Measurements from ENCODE around the gene CDH15.
"Not testable (repeated sequence)": the region's sequence is repeated elsewhere in the genome, so short reads cannot be mapped to it uniquely, and the experiment has no call there.

Gene CDH15

DNA sequence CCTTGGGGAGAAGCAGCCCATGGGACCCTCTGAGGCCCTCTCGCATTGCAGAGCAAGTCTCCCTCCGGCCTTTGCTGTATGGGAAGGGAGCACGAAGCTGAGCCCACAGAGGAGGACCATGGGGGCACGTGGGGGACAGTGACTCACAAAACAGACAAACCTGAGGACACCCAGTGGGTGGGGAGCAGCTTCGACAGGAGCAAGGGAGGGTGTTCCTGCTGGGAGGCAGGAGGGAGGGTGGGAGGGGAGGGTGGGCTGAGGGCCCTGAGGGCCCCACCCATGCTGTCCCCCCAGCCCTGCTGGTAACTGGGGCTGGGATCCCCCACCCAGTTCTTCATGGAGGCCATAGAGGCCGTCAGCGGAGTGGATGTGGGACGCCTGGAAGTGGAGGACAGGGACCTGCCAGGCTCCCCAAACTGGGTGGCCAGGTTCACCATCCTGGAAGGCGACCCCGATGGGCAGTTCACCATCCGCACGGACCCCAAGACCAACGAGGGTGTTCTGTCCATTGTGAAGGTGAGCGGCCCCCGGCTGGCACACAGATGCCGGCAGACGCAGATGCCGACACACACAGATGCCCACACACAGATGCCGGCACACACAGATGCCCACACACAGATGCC is 16.3 kb downstream of the CDH15 start:
- DNase-seq (ENCODE audit: low spot score), result no peak

DNA sequence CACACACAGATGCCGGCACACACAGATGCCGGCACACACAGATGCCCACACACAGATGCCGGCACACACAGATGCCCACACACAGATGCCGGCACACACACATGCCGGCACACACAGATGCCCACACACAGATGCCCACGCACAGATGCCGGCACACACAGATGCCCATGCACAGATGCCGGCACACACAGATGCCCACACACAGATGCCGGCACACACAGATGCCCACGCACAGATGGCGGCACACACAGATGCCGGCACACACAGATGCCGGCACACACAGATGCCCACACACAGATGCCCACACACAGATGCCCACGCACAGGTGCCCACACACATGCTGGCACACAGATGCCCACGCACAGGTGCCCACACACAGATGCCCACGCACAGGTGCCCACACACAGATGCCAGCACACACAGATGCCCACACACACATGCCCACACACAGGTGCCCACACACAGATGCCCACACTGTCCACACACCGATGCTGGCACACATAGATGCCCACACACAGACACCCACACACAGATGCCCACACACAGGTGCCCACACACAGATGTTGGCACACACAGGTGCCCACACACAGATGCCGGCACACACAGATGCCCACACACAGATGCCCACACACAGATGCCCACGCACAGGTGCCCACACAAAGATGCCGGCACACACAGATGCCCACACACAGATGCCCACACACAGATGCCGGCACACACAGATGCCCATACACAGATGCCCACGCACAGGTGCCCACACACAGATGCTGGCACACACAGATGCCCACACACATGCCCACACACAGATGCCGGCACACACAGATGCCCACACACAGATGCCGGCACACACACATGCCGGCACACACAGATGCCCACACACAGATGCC is 17.2 kb downstream of the CDH15 start:
- DNase-seq (ENCODE audit: low spot score), result not testable (repeated sequence)

DNA sequence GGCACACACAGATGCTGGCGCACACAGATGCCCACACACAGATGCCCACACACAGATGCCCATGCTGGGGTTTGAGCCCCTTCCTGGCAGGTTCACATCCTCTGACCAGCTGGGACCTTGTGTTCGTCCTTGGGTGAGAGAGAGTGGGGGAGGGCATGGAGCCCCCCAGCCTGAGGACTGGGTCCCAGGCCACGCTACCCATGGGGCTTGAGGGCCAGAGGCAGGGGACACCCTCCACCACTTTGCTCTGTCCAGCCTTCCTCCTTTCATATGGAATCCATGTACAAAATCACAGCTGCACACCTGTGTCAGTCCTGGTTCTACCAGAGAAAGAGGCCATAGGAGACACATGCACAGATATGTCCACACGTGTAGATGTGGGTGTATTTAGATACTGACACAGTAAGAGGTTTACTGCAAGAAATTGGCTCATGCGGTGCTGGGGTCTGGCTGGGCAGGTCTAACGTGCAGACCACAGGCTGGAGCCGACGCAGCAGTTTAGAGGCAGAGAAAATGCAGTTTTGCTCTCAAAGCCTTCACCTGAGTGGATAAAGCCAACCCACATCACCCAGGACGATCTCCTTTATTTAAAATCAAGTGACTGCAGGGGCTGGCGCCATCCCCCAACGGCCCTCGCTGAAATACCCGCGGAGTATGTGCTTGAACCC is 17.9 kb downstream of the CDH15 start:
- DNase-seq (ENCODE audit: low spot score), result no peak

DNA sequence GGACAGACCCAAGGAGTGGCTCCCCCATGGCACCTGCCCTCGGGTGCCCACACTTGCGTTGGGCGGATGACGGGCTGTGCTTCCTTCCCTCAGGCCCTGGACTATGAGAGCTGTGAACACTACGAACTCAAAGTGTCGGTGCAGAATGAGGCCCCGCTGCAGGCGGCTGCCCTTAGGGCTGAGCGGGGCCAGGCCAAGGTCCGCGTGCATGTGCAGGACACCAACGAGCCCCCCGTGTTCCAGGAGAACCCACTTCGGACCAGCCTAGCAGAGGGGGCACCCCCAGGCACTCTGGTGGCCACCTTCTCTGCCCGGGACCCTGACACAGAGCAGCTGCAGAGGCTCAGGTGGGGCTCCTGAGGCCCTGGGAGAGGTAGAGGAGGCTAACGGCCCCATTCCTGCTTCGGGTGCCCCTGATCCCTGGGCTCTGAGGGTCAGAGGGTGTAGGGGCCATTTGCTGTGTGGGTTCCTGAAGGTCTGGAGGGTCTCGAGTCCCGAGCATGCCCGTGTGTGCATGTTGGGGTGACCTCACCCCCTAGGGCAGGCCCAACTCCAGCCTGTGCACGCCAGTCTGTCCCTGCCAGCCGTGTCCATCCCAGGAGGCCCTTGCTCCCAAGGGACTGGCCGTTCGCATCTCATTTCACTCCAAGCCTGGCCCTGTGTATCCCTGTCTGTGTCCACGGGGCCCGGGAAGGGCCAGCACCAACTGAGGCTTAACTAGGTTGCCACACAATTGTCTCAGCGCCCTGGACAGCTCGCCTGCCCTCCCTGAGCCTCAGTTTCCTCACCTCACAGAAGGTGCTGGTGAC is 18.8 kb downstream of the CDH15 start:
- no peak for DNase-seq (ENCODE audit: low spot score)

DNA sequence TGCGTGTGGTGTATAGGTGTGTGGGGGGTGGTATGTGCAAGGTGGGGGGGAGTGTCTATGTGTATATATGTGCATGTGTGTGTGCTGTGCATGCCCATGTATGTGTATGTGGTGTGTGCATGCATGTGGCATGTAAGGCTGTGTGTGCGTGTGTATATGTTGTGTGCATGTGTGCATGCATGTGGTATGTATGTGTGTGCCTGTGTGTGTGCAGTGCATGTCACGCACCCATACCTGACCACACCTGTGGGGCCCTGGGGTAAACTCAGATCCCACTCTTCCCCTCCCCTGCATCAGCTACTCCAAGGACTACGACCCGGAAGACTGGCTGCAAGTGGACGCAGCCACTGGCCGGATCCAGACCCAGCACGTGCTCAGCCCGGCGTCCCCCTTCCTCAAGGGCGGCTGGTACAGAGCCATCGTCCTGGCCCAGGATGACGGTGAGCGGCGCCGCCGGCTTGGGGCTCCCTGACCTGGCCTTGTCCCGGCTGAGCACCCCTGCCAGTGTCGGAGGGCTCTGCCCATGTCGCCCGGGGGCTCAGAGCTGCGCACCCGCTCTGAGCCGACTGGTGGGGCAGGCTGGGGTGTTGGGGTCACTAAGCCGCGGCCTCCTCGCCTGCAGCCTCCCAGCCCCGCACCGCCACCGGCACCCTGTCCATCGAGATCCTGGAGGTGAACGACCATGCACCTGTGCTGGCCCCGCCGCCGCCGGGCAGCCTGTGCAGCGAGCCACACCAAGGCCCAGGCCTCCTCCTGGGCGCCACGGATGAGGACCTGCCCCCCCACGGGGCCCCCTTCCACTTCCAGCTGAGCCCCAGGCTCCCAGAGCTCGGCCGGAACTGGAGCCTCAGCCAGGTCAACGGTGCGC is 19.7 kb downstream of the CDH15 start:
- no peak for DNase-seq (ENCODE audit: low spot score)

DNA sequence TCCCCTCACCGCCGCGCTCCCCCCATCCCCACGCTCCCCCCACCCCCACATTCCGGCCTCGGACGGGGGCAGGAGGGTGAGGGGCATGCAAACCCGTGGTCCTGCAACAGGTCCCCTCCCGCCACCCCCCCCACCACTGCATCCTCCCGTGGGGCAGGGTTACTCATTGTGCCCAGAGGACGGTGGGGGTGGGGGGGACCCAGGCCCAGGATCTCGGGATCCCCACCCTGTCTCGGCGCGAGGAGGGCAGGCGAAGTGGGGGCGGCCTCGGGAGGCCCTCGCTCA is 20.3 kb downstream of the CDH15 start:
- no peak for DNase-seq (ENCODE audit: low spot score)

DNA sequence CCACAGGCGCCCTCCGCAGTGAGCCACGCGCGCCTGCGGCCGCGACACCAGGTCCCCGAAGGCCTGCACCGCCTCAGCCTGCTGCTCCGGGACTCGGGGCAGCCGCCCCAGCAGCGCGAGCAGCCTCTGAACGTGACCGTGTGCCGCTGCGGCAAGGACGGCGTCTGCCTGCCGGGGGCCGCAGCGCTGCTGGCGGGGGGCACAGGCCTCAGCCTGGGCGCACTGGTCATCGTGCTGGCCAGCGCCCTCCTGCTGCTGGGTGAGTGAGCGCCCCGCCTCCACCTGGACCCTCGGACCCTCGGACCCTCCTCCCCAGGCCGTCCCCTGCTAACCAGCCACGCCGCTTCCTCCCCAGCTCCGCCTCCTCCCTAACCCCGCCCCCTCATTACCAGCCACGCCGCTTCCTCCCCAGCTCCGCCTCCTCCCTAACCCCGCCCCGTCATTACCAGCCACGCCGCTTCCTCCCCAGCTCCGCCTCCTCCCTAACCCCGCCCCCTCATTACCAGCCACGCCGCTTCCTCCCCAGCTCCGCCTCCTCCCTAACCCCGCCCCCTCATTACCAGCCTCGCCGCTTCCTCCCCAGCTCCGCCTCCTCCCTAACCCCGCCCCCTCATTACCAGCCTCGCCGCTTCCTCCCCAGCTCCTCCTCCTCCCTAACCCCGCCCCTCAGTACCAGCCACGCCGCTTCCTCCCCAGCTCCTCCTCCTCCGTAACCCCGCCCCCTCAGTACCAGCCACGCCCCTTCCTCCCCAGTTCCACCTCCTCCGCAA is 20.8 kb downstream of the CDH15 start:
- DNase-seq (ENCODE audit: low spot score), result peak; percentile 67

DNA sequence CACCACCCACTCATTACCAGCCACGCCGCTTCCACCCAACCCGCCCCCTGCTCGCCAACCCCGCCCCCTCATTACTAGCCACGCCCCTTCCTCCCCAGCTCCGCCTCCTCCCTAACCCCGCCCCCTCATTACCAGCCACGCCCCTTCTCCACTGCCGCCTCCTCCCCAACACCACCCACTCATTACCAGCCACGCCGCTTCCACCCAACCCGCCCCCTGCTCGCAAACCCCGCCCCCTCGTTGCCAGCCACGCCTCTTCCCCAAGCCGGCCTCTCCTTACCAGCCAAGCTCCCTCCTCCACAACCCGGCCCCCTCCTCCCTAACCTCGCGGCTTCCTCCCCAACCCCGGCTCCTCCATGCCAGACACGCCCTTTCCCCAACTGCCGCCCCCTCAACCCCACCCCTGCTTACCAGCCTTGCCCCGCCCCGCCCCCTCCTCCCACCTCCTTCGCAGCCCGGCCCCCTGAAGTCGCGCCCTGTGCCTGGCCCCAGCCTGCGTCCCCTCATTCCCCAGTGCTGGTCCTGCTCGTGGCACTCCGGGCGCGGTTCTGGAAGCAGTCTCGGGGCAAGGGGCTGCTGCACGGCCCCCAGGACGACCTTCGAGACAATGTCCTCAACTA is 21.5 kb downstream of the CDH15 start:
- DNase-seq (ENCODE audit: low spot score), result peak; percentile 64

DNA sequence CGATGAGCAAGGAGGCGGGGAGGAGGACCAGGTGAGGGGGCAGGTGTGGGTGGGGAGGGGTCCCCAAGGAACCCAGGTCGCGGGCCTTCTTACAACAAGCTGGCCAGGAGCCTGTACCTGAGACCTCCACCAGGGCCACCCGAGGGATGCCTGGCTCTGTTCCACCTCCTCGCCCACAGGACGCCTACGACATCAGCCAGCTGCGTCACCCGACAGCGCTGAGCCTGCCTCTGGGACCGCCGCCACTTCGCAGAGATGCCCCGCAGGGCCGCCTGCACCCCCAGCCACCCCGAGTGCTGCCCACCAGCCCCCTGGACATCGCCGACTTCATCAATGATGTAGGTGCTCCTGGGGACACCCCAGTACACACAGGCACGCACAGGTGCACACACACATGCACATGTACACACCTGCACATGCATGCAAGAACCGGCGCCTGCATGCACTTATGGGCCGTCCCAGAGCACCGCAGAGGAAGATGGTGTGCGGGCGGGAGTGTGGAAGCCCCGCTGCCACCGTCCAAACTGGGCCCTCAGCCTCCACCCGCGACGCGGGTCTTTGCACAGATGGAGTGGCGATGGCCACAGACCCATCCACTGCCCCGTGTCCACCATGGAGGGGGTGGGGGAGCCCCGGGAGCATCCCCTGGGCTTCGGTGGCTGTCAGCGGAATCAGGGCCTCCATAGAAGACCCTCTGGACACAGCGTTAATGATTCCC is 22.2 kb downstream of the CDH15 start:
- DNase-seq (ENCODE audit: low spot score), result no peak

DNA sequence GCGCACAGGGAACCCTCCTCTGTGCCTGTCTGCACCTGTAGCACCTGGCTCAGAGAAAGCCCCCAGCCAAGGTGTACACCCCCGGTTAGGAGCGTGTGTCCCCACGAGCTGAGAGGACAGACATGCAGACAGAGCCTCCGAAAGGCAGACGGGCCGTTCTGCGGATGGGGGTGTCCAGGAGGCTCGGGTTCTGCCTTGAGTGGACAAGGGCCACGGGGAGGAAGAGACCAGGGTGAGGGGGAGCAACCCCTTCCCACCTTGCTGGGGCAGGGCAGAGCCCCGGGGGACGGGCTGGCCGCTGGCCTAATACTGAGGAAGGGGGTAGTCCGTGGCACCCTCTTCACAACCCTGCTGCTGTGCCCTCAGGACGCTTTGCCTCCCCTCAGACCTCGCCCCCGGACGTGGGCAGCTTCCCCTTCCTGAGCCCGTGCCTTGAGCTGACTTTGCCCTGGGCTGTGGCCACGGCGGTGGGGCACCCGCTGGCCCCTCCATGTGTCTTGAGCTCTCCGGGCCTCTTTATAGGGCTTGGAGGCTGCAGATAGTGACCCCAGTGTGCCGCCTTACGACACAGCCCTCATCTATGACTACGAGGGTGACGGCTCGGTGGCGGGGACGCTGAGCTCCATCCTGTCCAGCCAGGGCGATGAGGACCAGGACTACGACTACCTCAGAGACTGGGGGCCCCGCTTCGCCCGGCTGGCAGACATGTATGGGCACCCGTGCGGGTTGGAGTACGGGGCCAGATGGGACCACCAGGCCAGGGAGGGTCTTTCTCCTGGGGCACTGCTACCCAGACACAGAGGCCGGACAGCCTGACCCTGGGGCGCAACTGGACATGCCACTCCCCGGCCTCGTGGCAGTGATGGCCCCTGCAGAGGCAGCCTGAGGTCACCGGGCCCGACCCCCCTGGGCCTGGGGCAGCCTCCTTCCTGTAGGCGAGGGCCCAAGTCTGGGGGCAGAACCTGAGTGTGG is 23.1 kb downstream of the CDH15 start:
- DNase-seq (ENCODE audit: low spot score), result no peak

DNA sequence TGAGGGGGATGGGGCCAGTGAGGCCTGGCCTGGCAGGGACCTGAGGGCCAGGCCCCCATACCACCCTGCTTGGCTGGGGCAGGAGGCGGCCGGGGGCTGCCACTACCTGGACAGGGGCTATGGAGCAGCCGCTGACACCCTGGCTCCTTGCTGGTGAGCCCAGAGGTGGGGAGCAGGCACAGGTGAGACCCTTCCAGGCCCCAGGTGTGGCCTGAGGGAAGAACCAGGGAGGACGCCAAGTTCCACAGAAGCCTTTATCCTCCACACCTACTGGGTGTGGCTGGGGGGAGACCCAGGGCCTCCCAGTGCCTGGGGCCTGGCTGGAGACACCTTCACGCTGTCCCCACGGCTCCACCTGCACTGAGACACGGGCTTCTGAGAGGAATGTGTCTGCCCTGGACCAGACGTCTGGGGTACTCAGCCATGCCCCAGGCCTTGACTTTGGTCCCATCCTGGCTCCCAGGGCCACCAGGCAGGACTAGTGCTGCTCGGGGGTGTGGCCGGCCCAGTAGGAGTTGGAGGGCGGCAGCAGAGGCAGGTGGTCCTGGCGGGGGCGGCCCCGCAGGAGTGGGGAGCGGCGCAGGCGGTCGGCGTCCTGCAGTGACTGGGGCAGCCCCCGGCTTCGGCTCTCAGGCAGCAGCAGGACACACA is 24.1 kb downstream of the CDH15 start:
- DNase-seq (ENCODE audit: low spot score), result no peak

DNA sequence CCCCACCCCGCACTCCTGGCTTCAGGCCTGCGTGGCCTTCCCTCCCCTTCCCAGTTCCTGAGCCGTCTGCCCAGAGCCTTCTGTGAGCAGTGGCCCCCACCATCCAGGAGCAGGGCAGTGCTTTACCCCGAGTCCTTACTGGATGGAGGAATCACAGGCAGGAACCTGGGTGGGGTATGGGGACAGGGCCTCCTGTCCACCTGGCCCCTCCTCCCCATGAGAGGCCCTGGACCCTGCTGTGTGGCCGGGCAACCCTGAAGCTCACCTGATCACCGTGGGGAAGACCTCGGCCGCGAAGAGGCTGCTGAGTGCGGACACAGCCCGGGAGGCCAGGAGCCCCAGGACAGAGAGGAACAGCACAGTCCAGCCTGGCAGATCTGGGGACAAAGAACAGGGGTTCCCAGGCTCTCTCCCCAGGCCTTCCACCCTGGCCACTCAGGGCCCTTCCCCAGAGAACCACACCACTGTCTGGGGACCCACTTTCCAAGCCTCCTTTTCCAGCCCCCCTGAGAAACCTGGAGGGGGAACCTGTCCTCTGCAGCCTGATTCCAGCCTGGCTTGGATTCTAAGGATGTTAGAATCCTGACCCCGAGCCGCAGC is 25.6 kb downstream of the CDH15 start:
- peak; percentile 62 for DNase-seq (ENCODE audit: low spot score)

DNA sequence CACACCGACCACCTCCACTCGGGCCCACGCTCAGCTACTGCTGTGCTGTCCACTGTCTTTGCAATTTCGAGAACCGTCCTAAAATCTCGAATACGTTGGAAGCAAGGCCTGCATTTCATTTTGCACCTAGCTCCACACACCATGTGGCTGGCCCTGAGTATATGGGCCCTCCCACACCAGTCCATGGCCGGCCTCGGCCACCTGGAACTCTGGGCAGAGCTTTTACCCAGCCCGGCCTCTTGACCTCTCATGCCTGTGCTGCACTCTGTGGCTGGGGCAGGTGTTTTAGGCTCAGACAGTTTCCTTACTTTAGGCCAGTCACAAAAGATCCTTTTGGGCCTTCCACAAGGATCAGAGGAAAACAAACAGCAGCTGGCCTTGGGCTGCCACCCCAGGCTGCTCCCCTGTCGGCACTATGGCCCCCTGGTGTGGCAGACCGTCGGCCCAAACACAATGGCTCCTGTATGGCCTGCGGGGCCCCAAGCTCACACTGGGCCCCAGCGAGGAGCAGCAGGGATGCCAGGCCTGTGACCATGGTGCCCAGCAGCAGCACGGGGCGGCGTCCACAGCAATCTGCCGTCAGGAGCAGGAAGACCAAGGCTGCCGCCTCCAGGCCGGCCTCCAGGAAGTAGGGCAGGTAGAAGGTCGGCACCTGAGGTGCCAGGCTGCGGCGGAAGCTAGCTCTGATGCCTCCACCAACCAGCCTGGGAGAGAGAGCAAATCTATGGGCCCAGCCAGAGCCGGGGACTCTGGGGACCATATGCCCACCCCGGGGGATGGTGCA is 26.3 kb downstream of the CDH15 start:
- DNase-seq (ENCODE audit: low spot score), result no peak

DNA sequence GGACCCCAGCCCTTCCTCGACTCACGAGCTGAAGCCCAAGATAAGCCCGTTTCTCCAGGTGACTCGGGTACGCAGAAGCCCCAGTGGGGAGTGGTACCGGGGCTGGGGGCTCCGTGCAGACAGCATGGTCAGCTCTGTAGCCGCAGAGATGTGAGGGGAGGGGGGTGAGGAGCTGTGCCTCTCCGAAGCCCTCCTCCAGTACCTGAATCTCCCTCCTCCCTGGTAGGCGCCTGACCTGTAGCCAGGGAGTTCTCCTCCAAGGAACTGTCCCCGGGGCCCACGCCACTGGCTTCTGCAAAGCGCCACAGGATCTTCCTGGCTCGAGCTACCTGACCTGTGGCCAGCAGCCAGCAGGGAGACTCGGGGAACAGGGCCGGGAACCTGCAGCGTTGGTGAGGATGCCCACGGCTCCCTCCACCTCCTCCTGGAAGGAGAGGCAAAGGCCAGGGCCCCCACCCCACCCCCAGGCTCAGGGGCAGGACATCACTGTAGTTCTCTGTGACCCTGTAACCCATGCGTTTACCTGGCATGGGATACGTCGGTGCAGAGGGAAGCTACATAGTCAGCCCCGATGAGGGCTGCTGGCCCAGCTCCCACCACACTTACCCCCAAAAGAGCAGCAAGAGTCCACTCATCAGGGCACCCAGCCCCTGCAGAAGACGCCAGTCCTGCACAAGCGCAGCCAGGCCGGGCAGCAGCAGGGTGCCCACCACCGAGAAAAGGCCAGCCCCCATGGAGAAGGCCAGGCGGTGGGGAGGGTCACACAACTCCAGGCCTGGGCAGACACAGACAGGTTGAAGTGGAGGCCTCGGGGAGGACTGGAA is 27.1 kb downstream of the CDH15 start:
- no peak for DNase-seq (ENCODE audit: low spot score)

DNA sequence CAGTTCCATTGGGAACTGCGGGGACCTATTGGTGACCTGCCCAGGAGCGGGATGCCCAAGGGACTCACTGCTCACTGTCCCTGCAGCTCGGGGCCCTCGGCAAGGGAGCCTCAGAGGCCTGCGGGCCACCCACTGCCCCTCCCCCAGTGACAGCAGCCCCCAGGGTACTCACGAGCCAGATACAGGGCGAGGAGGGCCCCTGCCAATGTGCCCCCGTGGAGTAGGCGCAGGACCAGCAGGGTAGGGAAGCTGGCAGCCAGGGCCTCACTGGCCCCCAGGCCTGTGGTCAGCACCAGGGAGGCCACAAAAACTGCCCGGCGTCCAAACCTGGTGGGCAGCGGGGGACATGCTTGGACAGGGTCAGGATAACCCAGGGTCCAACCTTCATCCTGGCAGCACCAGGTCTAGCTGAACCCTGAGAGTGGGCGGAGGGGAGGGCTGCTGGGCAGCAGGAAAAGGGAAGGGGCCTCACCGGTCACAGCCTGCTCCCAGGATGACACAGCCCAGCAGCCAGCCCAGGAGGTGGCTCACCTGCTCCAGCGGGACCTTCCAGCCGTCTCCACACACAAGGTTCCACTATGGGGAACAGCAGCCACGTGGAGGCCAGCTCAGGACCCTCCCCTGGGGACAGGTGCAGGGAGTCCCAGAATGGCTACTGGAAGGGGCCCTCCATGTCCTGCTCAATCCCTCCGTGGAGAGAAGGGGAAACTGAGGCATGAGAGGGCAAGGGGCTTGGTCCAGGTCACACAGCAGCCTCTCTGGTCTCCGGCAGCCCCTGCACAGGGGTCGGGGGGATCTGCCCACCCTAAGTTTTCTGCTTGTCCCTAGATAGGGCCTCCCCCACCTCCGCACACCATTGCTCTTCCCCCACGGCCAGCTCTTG is 27.9 kb downstream of the CDH15 start:
- no peak for DNase-seq (ENCODE audit: low spot score)
